Upper lobe of right lung (tissue), 1 donor: ENCODE measurements around the gene TPM3. TPM values are rescaled to one million over a fixed set of nuclear protein-coding genes. Genes with fewer than 3 reads are reported as not detected.

Experiments used
- ATAC-seq: fragments of 200-7000 bp; cut with Tn5 transposase; one replicate; pipeline ENCODE4 v1.9.1; 2020; ENCODE audit warnings: mild to moderate bottlenecking, moderate library complexity
- DNase-seq: peaks from one replicate; pipeline ENCODE4 v3.0.0-alpha.2; 2020
- H3K27ac ChIP-seq: fragments of 200-600 bp; one replicate; pipeline ENCODE4 v1.8.0; 2022
- H3K27me3 ChIP-seq: fragments of 200-600 bp; one replicate; pipeline ENCODE4 v1.8.0; 2022; ENCODE audit warnings: mild to moderate bottlenecking
- H3K36me3 ChIP-seq: fragments of 200-600 bp; one replicate; pipeline ENCODE4 v1.8.0; 2022
- H3K4me1 ChIP-seq: fragments of 200-600 bp; one replicate; pipeline ENCODE4 v1.8.0; 2022
- H3K4me3 ChIP-seq: fragments of 200-600 bp; one replicate; pipeline ENCODE4 v1.8.0; 2022; ENCODE audit warnings: mild to moderate bottlenecking
- H3K9me3 ChIP-seq: fragments of 200-600 bp; one replicate; pipeline ENCODE4 v1.8.0; 2022
- intact Hi-C: fragments of 100-400 bp; cut with DNase I; formaldehyde crosslinking; loops from one replicate; pipeline ENCODE4 v1.11.0; 2022
- long read RNA-seq: library from polyadenylated mRNA; unstranded; transcript quantifications from one replicate; pipeline ENCODE4 v2.0.0, GENCODE V29; 2021
- total RNA-seq: library from RNA; stranded (reverse); fragmentation: NEBNext Ultra II Directional; extraction: Animal tissue kit (Norgen Biotek cat#: 25700); gene quantifications from one replicate; pipeline ENCODE4 v1.2.1, GENCODE V29; 2021
- TF ChIP-seq, protein P1 (sequence below): fragments of 200-600 bp; IDR thresholded peaks from one replicate; pipeline ENCODE4 v1.8.0; 2022; ENCODE audit warnings: antibody characterized with exemption
- donor health status: DM: no; HTN: yes; CAD: no; lungs with severe emphysema.

TPM3 gene
- total RNA-seq, result 326 TPM
- long read RNA-seq, full-length matches to known transcripts, result 473 of 516 reads
- long read RNA-seq, partial matches to known transcripts, result 15 of 516 reads
- long read RNA-seq, other reads (novel, unspliced or antisense), result 28 of 516 reads

DNA sequence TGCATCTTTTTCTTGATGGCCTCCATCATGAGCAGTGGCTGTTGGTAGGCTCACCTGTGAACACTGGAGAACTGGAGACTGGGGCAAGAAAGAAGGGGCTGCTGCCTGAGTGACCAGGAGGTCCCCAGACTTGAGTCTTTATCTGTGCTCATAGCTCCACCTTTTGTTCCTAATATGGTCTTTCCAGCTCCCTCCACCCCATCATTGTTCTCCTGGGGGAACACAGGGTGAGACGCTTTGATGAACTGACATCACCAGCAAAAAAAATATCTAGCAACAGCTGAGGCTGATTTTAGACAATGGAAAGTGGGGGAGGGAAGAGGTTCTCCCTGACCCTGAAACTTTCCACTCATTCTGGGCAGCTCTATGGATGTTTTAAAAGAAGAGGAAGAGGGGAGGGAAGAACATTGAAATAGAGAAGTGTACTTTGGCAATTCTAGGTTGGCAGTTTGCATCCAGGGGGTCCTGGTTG lies at the start of gene TPM3:
TPM3 (minus strand) TSS at position 111 of the 472 bp plus-strand sequence; CDS start at position 29, 82 bp downstream.
- no peaks in the 10 kb centered on the region for H3K27me3 ChIP-seq
- no peaks in the 10 kb centered on the region for H3K36me3 ChIP-seq
- no peak for ATAC-seq
- TF ChIP-seq, protein P1, sequence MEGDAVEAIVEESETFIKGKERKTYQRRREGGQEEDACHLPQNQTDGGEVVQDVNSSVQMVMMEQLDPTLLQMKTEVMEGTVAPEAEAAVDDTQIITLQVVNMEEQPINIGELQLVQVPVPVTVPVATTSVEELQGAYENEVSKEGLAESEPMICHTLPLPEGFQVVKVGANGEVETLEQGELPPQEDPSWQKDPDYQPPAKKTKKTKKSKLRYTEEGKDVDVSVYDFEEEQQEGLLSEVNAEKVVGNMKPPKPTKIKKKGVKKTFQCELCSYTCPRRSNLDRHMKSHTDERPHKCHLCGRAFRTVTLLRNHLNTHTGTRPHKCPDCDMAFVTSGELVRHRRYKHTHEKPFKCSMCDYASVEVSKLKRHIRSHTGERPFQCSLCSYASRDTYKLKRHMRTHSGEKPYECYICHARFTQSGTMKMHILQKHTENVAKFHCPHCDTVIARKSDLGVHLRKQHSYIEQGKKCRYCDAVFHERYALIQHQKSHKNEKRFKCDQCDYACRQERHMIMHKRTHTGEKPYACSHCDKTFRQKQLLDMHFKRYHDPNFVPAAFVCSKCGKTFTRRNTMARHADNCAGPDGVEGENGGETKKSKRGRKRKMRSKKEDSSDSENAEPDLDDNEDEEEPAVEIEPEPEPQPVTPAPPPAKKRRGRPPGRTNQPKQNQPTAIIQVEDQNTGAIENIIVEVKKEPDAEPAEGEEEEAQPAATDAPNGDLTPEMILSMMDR, result no peak
- intact Hi-C loops, result no loop called here
- no peak within 1 kb of the TSS for H3K27ac ChIP-seq
- no peaks in the 10 kb centered on the region for H3K9me3 ChIP-seq
- H3K4me3 ChIP-seq, result no peak within 1 kb of the TSS
- no peaks in the 10 kb centered on the region for H3K4me1 ChIP-seq
- DNase-seq, result no peak

DNA sequence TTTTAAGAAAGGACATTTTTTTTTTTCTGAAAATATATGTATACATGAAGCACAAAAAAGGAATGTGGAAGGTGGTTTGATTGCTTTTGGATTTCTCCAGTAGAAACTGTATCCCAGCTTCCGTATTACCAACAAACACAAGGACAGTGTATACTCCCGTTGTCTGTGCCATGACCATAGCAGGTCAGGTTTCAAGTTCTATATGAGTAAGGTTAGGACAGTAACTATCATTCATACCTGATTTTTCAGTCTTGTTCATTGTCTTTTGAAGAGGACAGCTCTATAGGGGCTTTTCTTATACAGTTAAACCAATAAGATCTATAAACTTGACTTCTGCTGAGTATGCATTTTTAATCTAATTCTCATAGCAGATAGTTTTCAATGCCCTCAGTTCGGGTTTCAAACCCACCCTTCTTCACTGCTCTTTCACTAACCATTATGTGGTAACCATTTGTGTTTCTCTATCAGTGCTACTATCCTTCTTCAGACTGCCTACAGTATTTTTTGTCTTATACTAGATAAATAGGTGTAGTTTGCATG lies 48.5 kb upstream of the TPM3 start:
- H3K27me3 ChIP-seq, result no peaks in the 10 kb centered on the region
- H3K27ac ChIP-seq, result no peak overlapping the region
- intact Hi-C loops, result no loop called here
- H3K9me3 ChIP-seq, result no peaks in the 10 kb centered on the region
- no peaks in the 10 kb centered on the region for H3K4me1 ChIP-seq
- TF ChIP-seq, protein P1, result no peak
- no peak for DNase-seq
- no peak for ATAC-seq
- H3K36me3 ChIP-seq, result peaks cover 100% of the 10 kb centered on the region
- no peak overlapping the region for H3K4me3 ChIP-seq

DNA sequence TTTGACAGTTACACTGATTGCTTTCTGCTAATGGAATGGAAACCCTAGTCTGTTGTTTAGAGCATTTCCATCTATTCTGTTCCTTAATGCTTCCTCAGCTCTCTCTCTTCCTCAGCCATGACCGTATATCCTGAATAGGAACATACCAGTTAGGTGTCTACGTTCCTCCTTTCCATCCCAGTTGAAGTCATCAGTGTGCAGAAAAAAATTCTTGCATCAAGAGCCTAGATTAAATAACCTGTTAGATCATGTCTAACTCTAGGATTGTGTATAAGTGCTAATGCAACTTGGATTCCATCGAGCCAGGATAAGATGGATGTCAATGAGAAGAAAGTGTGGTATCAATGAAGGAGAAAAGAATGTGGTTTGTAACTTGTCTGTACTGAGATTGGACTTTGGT lies 47.6 kb upstream of the TPM3 start:
- no peaks in the 10 kb centered on the region for H3K9me3 ChIP-seq
- TF ChIP-seq, protein P1, result no peak
- H3K27me3 ChIP-seq, result no peaks in the 10 kb centered on the region
- no peaks in the 10 kb centered on the region for H3K4me1 ChIP-seq
- DNase-seq (no peak), ATAC-seq (no peak)
- no peak overlapping the region for H3K27ac ChIP-seq
- H3K4me3 ChIP-seq, result no peak overlapping the region
- peaks cover 100% of the 10 kb centered on the region for H3K36me3 ChIP-seq
- intact Hi-C loops, result no loop called here

DNA sequence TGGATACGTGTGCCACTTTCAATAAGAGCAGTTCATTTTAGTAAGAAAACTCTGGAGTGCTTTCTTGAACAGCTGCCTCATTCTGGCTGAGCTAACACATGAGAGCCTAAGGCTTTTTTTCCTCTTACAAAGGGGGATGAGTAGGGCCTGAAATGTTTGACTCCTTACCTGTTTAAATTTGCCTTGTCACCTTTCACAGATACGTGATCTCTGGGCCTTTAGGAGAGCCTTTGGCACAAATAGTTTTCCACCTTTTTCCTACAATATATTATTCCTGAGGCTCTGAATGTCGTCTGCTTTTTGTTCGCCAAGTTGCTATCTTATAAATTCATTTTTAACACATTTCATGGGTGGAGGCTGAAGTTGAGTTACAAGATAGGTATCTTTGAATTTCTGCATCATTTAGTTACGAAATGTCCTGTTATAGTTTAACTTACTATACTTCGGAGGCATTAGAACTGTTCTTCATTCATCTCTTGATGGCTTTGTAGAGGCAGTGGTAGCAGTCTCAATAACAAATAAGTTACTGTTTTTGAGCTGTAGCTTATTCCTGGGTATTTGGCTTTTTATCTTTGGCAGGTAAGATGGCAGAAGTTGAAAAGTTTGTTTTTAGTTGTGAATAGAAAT lies 46.1 kb upstream of the TPM3 start:
- Histone ChIP-seq H3K27me3 (no peaks in the 10 kb centered on the region), H3K4me3 (no peak overlapping the region), H3K9me3 (no peaks in the 10 kb centered on the region), H3K4me1 (no peaks in the 10 kb centered on the region), H3K36me3 (peaks cover 99% of the 10 kb centered on the region), H3K27ac (no peak overlapping the region)
- intact Hi-C loops, result no loop called here
- DNase-seq (no peak), ATAC-seq (no peak)
- TF ChIP-seq, protein P1, result no peak

DNA sequence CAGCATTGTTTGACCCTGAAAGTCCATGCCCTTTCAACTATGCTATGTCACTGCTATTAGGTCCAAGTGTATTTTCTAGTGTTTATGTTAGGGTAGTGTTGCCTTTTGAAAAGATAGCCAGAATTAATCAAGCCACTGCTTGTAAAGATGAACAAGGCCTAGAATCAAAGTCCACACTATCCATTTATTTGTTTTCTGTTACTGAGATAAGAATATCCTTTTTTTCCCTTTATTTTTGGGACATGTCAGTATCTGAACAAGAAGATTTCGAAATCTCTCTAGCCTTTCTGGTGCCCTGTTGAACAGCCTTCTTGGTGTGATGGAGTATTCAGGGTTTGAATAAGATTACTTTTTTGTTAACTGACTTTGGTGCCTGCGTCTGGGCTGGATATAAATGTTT lies 45.5 kb upstream of the TPM3 start:
- intact Hi-C loops, result no loop called here
- TF ChIP-seq, protein P1, result no peak
- Histone ChIP-seq H3K4me1 (no peaks in the 10 kb centered on the region), H3K4me3 (no peak overlapping the region), H3K27ac (no peak overlapping the region), H3K27me3 (no peaks in the 10 kb centered on the region), H3K9me3 (no peaks in the 10 kb centered on the region), H3K36me3 (peaks cover 98% of the 10 kb centered on the region)
- no peak for DNase-seq
- no peak for ATAC-seq
